Activated CD8-positive, alpha-beta memory T cell treated with anti-CD3 and anti-CD28 coated beads, Interleukin-2, amount 50 U/mL, for 48 hours (primary cell): Measurements from ENCODE around the gene BCL7A.

Source experiments
- DNase-seq: peaks from one replicate; pipeline ENCODE4 v3.0.0-alpha.2; 2020

Gene BCL7A

GRCh38 chr12:122057007-122057735, 35.5 kb downstream of the BCL7A start:
- no peak for DNase-seq

- DNase-seq: no peak
These were observed 36.1 kb downstream of the BCL7A start for GRCh38 chr12:122057769-122058168.

- DNase-seq: no peak
These were observed 37.0 kb downstream of the BCL7A start for GRCh38 chr12:122058549-122059149.

GRCh38 chr12:122059203-122059960, 37.7 kb downstream of the BCL7A start:
- DNase-seq: no peak

GRCh38 chr12:122060081-122060501, 38.4 kb downstream of the BCL7A start:
- DNase-seq: no peak

- no peak for DNase-seq
These were observed 39.6 kb downstream of the BCL7A start for GRCh38 chr12:122061253-122061652.

GRCh38 chr12:122062832-122063693, 41.4 kb downstream of the BCL7A start:
- DNase-seq: no peak

GRCh38 chr12:122063694-122064024, 42.0 kb downstream of the BCL7A start:
- DNase-seq: no peak

GRCh38 chr12:122064025-122064777, 42.5 kb downstream of the BCL7A start:
- DNase-seq: peak; percentile 68

GRCh38 chr12:122064780-122065588, 43.3 kb downstream of the BCL7A start:
- no peak for DNase-seq

- no peak for DNase-seq
These were observed 45.9 kb downstream of the BCL7A start for GRCh38 chr12:122067548-122067947.

- DNase-seq: peak; percentile 73
These were observed 46.3 kb downstream of the BCL7A start for GRCh38 chr12:122067966-122068365.

GRCh38 chr12:122072031-122072970, 50.6 kb downstream of the BCL7A start:
- DNase-seq: no peak

- DNase-seq: no peak
These were observed 52.1 kb downstream of the BCL7A start for GRCh38 chr12:122073815-122074214.

- no peak for DNase-seq
These were observed 55.2 kb downstream of the BCL7A start for GRCh38 chr12:122076743-122077495.

GRCh38 chr12:122078141-122079032, 56.7 kb downstream of the BCL7A start, which contains the start of gene MLXIP:
Gene MLXIP (plus strand): TSS chr12:122078756. CDS start chr12:122078854, 98 bp downstream.
- peak; percentile 95 for DNase-seq

GRCh38 chr12:122079033-122079531, 57.4 kb downstream of the BCL7A start:
- peak; percentile 75 for DNase-seq

GRCh38 chr12:122079532-122080081, 57.9 kb downstream of the BCL7A start:
- DNase-seq: no peak
